Endothelial cell (in vitro differentiated cells): ENCODE results near the gene IL1RL1. TPM values are rescaled to one million over a fixed set of nuclear protein-coding genes. Genes with fewer than 3 reads are reported as not detected.

Source experiments
- DNase-seq: peaks from one replicate; pipeline ENCODE4 v3.0.0; 2021; ENCODE audit warnings: low spot score
- H3K27ac Mint-ChIP-seq: one replicate; pipeline ENCODE4 v1.8.0; 2021; ENCODE audit warnings: mixed read lengths, inconsistent platforms; ENCODE audit not compliant: unreplicated experiment
- H3K27me3 Mint-ChIP-seq: one replicate; pipeline ENCODE4 v1.8.0; 2021; ENCODE audit warnings: mild to moderate bottlenecking, moderate library complexity, mixed read lengths, inconsistent platforms; ENCODE audit not compliant: unreplicated experiment
- H3K36me3 Mint-ChIP-seq: one replicate; pipeline ENCODE4 v1.8.0; 2021; ENCODE audit warnings: mild to moderate bottlenecking, low read depth, mixed read lengths, inconsistent platforms; ENCODE audit not compliant: unreplicated experiment
- H3K4me1 Mint-ChIP-seq: one replicate; pipeline ENCODE4 v1.8.0; 2021; ENCODE audit warnings: mild to moderate bottlenecking, mixed read lengths, inconsistent platforms; ENCODE audit not compliant: unreplicated experiment
- H3K4me3 Mint-ChIP-seq: one replicate; pipeline ENCODE4 v1.8.0; 2021; ENCODE audit warnings: mild to moderate bottlenecking, mixed read lengths, inconsistent platforms; ENCODE audit not compliant: unreplicated experiment
- H3K9me3 Mint-ChIP-seq: one replicate; pipeline ENCODE4 v1.8.0; 2021; ENCODE audit warnings: mixed read lengths, inconsistent platforms; ENCODE audit not compliant: unreplicated experiment
- total RNA-seq: library from RNA; stranded (reverse); fragmentation: NEBNext Ultra II Directional; extraction: Animal tissue kit (Norgen Biotek cat#: 25700); gene quantifications from one replicate; pipeline ENCODE4 v1.2.1, GENCODE V29; 2021; ENCODE audit not compliant: unreplicated experiment
- TF ChIP-seq, protein P1 (sequence below): fragments of 200-600 bp; sonication (generic); IDR thresholded peaks from one replicate; pipeline ENCODE4 v1.5.0; 2021; ENCODE audit warnings: antibody characterized with exemption; ENCODE audit not compliant: unreplicated experiment

The IL1RL1 gene
- total RNA-seq, 1 donor from 2014 or later = 0.10 TPM

DNA sequence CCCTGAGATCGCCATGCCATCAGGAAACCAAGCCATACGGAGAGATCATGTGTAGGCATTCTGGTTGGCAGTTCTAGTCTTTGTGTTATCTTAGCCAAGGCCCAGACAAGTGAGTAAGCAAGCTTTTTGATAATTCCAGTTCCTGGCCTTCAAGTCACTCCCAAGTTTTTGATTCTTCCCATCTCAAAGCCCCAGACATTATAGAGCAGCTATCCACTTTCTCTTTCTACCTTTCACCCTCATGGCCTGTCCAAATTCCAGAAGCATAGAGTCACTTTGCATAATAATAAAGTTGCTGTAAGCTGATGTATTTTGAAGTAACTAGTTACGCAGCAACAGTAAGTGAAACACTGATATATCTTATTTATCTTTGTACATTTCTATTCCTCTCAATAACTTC, 26.8 kb upstream of the IL1RL1 start:
- TF ChIP-seq, protein P1, sequence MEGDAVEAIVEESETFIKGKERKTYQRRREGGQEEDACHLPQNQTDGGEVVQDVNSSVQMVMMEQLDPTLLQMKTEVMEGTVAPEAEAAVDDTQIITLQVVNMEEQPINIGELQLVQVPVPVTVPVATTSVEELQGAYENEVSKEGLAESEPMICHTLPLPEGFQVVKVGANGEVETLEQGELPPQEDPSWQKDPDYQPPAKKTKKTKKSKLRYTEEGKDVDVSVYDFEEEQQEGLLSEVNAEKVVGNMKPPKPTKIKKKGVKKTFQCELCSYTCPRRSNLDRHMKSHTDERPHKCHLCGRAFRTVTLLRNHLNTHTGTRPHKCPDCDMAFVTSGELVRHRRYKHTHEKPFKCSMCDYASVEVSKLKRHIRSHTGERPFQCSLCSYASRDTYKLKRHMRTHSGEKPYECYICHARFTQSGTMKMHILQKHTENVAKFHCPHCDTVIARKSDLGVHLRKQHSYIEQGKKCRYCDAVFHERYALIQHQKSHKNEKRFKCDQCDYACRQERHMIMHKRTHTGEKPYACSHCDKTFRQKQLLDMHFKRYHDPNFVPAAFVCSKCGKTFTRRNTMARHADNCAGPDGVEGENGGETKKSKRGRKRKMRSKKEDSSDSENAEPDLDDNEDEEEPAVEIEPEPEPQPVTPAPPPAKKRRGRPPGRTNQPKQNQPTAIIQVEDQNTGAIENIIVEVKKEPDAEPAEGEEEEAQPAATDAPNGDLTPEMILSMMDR = no peak
- H3K27me3 Mint-ChIP-seq = no peaks in the 10 kb centered on the region
- H3K36me3 Mint-ChIP-seq = no peaks in the 10 kb centered on the region
- no peak overlapping the region for H3K27ac Mint-ChIP-seq
- DNase-seq = no peak
- H3K9me3 Mint-ChIP-seq = no peaks in the 10 kb centered on the region
- H3K4me1 Mint-ChIP-seq = peaks cover 8% of the 10 kb centered on the region
- no peak overlapping the region for H3K4me3 Mint-ChIP-seq

- H3K4me1 Mint-ChIP-seq = peaks cover 8% of the 10 kb centered on the region
- no peak overlapping the region for H3K4me3 Mint-ChIP-seq
- H3K27me3 Mint-ChIP-seq = no peaks in the 10 kb centered on the region
- H3K27ac Mint-ChIP-seq = no peak overlapping the region
- TF ChIP-seq, protein P1 = no peak
- no peaks in the 10 kb centered on the region for H3K9me3 Mint-ChIP-seq
- no peaks in the 10 kb centered on the region for H3K36me3 Mint-ChIP-seq
- no peak for DNase-seq
Observed at GRCh38 chr2:102285368-102285767, 26.0 kb upstream of the IL1RL1 start.

GRCh38 chr2:102286041-102286440, 25.3 kb upstream of the IL1RL1 start:
- H3K36me3 Mint-ChIP-seq = no peaks in the 10 kb centered on the region
- no peaks in the 10 kb centered on the region for H3K9me3 Mint-ChIP-seq
- H3K27ac Mint-ChIP-seq = no peak overlapping the region
- DNase-seq = no peak
- TF ChIP-seq, protein P1 = no peak
- H3K4me3 Mint-ChIP-seq = no peak overlapping the region
- peaks cover 3% of the 10 kb centered on the region for H3K27me3 Mint-ChIP-seq
- H3K4me1 Mint-ChIP-seq = peaks cover 8% of the 10 kb centered on the region

GRCh38 chr2:102289129-102289528, 22.2 kb upstream of the IL1RL1 start:
- Mint-ChIP-seq H3K27ac (no peak overlapping the region), H3K4me3 (no peak overlapping the region), H3K9me3 (no peaks in the 10 kb centered on the region), H3K4me1 (peaks cover 8% of the 10 kb centered on the region), H3K27me3 (peaks cover 3% of the 10 kb centered on the region), H3K36me3 (no peaks in the 10 kb centered on the region)
- DNase-seq = no peak
- TF ChIP-seq, protein P1 = no peak

- no peaks in the 10 kb centered on the region for H3K36me3 Mint-ChIP-seq
- H3K27me3 Mint-ChIP-seq = peaks cover 3% of the 10 kb centered on the region
- H3K9me3 Mint-ChIP-seq = no peaks in the 10 kb centered on the region
- TF ChIP-seq, protein P1 = no peak
- H3K27ac Mint-ChIP-seq = no peak overlapping the region
- peaks cover 8% of the 10 kb centered on the region for H3K4me1 Mint-ChIP-seq
- DNase-seq = no peak
- H3K4me3 Mint-ChIP-seq = no peak overlapping the region
Observed at GRCh38 chr2:102290594-102290993, 20.8 kb upstream of the IL1RL1 start.
